K562 treated with DMSO at 1 percent for 24 hours (cell line): ENCODE results near the gene DAB1. TPM values are rescaled to one million over a fixed set of nuclear protein-coding genes. Genes with fewer than 3 reads are reported as not detected.

Source experiments
- total RNA-seq: library from RNA; unstranded; fragments of 300-600 nt; gene quantifications from 2 replicates; pipeline ENCODE4 v1.2.3, GENCODE V29; 2022; ENCODE audit warnings: low read depth; ENCODE audit not compliant: insufficient read depth

The DAB1 gene
- not detected in 2 replicates for total RNA-seq

GRCh38 chr1:57423656-57424211 is at the start of gene DAB1:
Gene DAB1 (minus strand): TSS chr1:57424060. CDS start chr1:57291030, 133,030 bp downstream.

GRCh38 chr1:56965916-56966697 is 457.8 kb downstream of the DAB1 start, which contains the start of gene C8B:
Gene C8B (minus strand): TSS chr1:56966015. CDS start chr1:56965948, 67 bp downstream.

